ENCODE results near the gene KCNQ1. TPM values are rescaled to one million over a fixed set of nuclear protein-coding genes. Genes with fewer than 3 reads are reported as not detected.

KCNQ1 gene
- total RNA-seq, 2 experiments from 2014 or later: 20.4 to 24.3 TPM

Other genes starting within 250 kb of the KCNQ1 start
- gene ASCL2, start 174.4 kb upstream of the KCNQ1 start, total RNA-seq: under 1 TPM; 0.31 to 0.40 TPM
- 10 to 100 TPM; 66.4 to 81.0 TPM for gene C11orf21, start 143.1 kb upstream of the KCNQ1 start, total RNA-seq
- gene TSPAN32, start 143.0 kb upstream of the KCNQ1 start, total RNA-seq: 10 to 100 TPM; 77.6 to 98.9 TPM
- 100 to 1,000 TPM; 137 to 157 TPM for gene CD81, start 67.7 kb upstream of the KCNQ1 start, total RNA-seq
- 10 to 100 TPM; 31.1 to 47.5 TPM for gene TSSC4, start 44.3 kb upstream of the KCNQ1 start, total RNA-seq
- under 1 TPM in 1 of 2 experiments, not detected in 1; 0.07 TPM for gene TRPM5, start 494 bp upstream of the KCNQ1 start, total RNA-seq

All from activated CD4-positive, alpha-beta T cell treated with anti-CD3 and anti-CD28 coated beads, Interleukin-2, amount 10 ng/mL, durations not matched to agents 7 days and 5 days (primary cell).